HFFc6 (cell line): ENCODE measurements around the gene SEZ6L. TPM values are rescaled to one million over a fixed set of nuclear protein-coding genes. Genes with fewer than 3 reads are reported as not detected.

Source experiments
- DNase-seq: peaks from one replicate; pipeline ENCODE4 v3.0.0-alpha.2; 2018
- H3K27ac Mint-ChIP-seq: 2 replicates; pipeline ENCODE4 v1.8.0; 2020; ENCODE audit warnings: mild to moderate bottlenecking, mixed read lengths
- H3K27me3 Mint-ChIP-seq: 2 replicates; pipeline ENCODE4 v1.8.0; 2021; ENCODE audit warnings: mild to moderate bottlenecking, moderate library complexity, mixed read lengths; ENCODE audit not compliant: insufficient read depth
- H3K36me3 Mint-ChIP-seq: 2 replicates; pipeline ENCODE4 v1.8.0; 2021; ENCODE audit warnings: low read depth, mixed read lengths
- H3K4me1 Mint-ChIP-seq: 2 replicates; pipeline ENCODE4 v1.8.0; 2020; ENCODE audit warnings: low read depth, mixed read lengths
- H3K4me3 Mint-ChIP-seq: 2 replicates; pipeline ENCODE4 v1.8.0; 2020; ENCODE audit warnings: mild to moderate bottlenecking, moderate library complexity, mixed read lengths
- H3K9me3 Mint-ChIP-seq: 2 replicates; pipeline ENCODE4 v1.8.0; 2020; ENCODE audit warnings: mild to moderate bottlenecking, mixed read lengths
- total RNA-seq, 6 experiments: library from RNA; stranded (reverse); fragmentation: NEBNext Ultra II Directional; extraction: Animal tissue kit (Norgen Biotek cat#: 25700); gene quantifications; 2 replicates in 1 of 6; 3 replicates in 5 of 6; pipeline ENCODE4 v1.2.3, GENCODE V29; 2021
- TF ChIP-seq, protein P1 (sequence below): fragments of 200-600 bp; sonication (generic); IDR thresholded peaks from 2 replicates; pipeline ENCODE4 v1.5.0; 2021; ENCODE audit warnings: antibody characterized with exemption, mild to moderate bottlenecking

SEZ6L gene
- total RNA-seq, 6 experiments from 2014 or later: not detected

DNA sequence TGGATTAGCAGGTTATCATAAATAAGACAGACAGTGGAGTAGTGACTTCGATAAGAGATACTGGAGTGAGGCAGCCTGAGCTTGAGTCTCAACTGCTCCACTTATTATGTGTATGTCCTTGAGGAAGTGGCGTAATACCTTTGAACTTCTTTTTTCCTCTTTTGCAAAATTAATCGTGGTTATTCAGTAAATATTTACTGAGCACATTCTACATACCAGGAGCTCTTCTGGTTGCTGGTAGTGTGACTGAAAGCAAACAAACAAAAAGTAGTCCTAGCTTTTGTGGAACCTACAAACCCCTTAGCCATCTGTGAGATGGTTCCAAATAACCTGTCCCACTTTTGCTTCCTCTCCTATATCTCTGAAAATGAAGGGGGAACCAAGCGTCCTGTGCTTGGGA lies 134.2 kb downstream of the SEZ6L start:
- no peaks in the 10 kb centered on the region for H3K4me1 Mint-ChIP-seq
- no peaks in the 10 kb centered on the region for H3K36me3 Mint-ChIP-seq
- H3K4me3 Mint-ChIP-seq: no peak overlapping the region
- TF ChIP-seq, protein P1, sequence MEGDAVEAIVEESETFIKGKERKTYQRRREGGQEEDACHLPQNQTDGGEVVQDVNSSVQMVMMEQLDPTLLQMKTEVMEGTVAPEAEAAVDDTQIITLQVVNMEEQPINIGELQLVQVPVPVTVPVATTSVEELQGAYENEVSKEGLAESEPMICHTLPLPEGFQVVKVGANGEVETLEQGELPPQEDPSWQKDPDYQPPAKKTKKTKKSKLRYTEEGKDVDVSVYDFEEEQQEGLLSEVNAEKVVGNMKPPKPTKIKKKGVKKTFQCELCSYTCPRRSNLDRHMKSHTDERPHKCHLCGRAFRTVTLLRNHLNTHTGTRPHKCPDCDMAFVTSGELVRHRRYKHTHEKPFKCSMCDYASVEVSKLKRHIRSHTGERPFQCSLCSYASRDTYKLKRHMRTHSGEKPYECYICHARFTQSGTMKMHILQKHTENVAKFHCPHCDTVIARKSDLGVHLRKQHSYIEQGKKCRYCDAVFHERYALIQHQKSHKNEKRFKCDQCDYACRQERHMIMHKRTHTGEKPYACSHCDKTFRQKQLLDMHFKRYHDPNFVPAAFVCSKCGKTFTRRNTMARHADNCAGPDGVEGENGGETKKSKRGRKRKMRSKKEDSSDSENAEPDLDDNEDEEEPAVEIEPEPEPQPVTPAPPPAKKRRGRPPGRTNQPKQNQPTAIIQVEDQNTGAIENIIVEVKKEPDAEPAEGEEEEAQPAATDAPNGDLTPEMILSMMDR: no peak
- no peaks in the 10 kb centered on the region for H3K9me3 Mint-ChIP-seq
- H3K27ac Mint-ChIP-seq: no peak overlapping the region
- no peak for DNase-seq
- H3K27me3 Mint-ChIP-seq: peaks cover 8% of the 10 kb centered on the region; the same call in 1 of the 2 replicates

DNA sequence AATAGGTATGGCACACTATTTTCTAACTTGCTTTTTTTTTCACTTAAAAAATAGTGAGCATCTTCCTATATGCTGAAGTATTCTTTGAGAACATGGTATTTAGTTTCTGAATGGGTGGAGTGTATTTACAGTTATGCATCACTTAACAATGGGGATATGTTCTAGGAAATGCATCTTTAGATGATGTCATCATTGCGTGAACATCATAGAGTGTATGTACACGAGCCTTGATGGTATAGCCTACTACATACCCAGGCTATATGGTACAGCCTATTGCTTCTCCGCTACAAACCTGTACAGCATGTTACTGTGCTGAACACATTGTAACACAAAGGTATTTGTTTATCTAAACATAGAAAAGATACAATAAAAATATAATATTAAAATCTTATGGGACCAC lies 135.5 kb downstream of the SEZ6L start:
- H3K36me3 Mint-ChIP-seq: no peaks in the 10 kb centered on the region
- no peak overlapping the region for H3K27ac Mint-ChIP-seq
- TF ChIP-seq, protein P1: no peak
- no peak for DNase-seq
- H3K4me1 Mint-ChIP-seq: no peaks in the 10 kb centered on the region
- no peaks in the 10 kb centered on the region for H3K9me3 Mint-ChIP-seq
- no peak overlapping the region for H3K4me3 Mint-ChIP-seq
- peaks cover 8% of the 10 kb centered on the region; the same call in 1 of the 2 replicates for H3K27me3 Mint-ChIP-seq

DNA sequence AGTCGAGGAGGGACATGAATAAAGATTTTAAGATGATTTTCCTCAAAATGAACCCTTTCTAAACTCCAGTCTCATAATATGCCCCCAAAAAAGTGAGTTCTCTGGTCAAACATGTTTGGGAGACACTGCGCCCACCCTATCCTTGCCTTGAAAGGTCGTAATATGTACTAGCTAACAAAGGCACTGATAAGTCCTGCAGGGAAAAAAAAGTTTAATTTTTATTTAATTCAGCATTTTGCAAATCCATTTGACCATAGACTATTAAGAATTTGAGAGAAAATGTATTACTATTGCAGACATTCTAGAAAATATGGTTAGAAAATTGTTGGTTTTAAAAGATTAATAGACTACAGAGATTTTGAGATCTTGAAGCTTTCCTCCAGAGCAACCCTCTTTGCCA lies 139.2 kb downstream of the SEZ6L start:
- TF ChIP-seq, protein P1: no peak
- Mint-ChIP-seq H3K36me3 (no peaks in the 10 kb centered on the region), H3K4me3 (no peak overlapping the region), H3K27ac (no peak overlapping the region), H3K27me3 (peaks cover 23% of the 10 kb centered on the region), H3K4me1 (no peaks in the 10 kb centered on the region), H3K9me3 (no peaks in the 10 kb centered on the region)
- DNase-seq: no peak

DNA sequence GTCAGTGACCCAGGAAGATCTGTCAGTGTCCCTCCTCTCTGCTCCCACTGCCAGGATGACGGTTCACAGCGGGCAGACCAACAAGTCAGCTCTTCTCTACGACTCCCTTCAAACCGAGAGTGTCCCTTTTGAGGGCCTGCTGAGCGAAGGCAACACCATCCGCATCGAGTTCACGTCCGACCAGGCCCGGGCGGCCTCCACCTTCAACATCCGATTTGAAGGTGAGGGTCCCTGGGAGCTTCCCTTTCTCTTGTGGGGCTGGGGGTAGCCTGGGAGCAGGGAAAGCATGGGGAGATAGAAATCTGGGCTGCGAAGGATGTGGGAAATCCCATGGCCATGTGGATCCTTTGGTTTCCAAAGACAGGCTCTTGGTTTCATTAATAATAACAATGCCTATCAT lies 141.4 kb downstream of the SEZ6L start:
- no peaks in the 10 kb centered on the region for H3K4me1 Mint-ChIP-seq
- peaks cover 33% of the 10 kb centered on the region for H3K27me3 Mint-ChIP-seq
- no peak overlapping the region for H3K4me3 Mint-ChIP-seq
- no peak overlapping the region for H3K27ac Mint-ChIP-seq
- no peaks in the 10 kb centered on the region for H3K9me3 Mint-ChIP-seq
- DNase-seq: no peak
- TF ChIP-seq, protein P1: no peak
- H3K36me3 Mint-ChIP-seq: no peaks in the 10 kb centered on the region

DNA sequence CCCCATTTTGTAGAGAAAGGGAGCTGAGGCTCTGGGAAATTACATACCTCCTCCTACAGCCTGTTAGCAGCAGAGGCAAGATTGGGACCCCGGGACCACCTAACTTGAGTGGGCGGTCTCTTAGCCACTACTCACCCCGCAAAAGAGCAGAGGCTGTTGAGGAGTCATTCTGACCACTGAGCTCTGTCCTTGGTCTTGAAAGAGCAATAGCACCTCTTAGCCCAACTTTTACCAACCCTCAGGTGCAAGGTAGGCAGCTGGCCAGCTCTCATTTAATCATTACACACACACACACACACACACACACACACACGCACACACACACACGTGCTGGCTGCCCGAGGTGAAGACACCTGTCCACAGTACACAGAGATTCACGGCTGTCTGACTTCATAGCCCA lies 144.0 kb downstream of the SEZ6L start:
- TF ChIP-seq, protein P1: no peak
- DNase-seq: no peak
- Mint-ChIP-seq H3K27ac (no peak overlapping the region), H3K9me3 (no peaks in the 10 kb centered on the region), H3K4me3 (no peak overlapping the region), H3K4me1 (no peaks in the 10 kb centered on the region), H3K27me3 (peaks cover 36% of the 10 kb centered on the region), H3K36me3 (no peaks in the 10 kb centered on the region)

DNA sequence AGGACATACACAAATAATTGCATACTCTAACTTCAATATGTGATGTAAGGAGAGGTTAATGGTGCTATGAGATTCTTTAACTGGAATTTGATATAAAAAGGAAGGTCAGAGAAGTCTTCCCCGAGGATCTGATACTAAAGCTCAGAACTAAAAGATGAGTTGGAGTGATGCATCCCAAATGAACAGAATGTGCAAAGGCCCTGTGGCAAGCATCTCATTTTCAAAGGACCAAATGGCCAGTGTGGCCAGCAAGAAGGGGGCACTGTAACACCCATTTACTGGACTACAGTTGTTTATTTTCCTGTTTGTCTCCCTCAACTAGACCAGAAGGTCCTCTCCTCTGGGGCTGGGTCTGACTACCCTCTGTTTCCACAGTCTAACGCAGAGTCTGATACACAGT lies 144.9 kb downstream of the SEZ6L start:
- Mint-ChIP-seq H3K27ac (no peak overlapping the region), H3K27me3 (peaks cover 36% of the 10 kb centered on the region), H3K4me1 (peaks cover 7% of the 10 kb centered on the region), H3K9me3 (no peaks in the 10 kb centered on the region), H3K36me3 (no peaks in the 10 kb centered on the region), H3K4me3 (no peak overlapping the region)
- TF ChIP-seq, protein P1: no peak
- DNase-seq: no peak
